Measurements from ENCODE around the gene SLC6A6. TPM values are rescaled to one million over a fixed set of nuclear protein-coding genes. Genes with fewer than 3 reads are reported as not detected.

Gene SLC6A6
- polyA plus RNA-seq, 1 of the 3 experiments (the other 2 are of a cell fraction) = 19.1 TPM

DNA sequence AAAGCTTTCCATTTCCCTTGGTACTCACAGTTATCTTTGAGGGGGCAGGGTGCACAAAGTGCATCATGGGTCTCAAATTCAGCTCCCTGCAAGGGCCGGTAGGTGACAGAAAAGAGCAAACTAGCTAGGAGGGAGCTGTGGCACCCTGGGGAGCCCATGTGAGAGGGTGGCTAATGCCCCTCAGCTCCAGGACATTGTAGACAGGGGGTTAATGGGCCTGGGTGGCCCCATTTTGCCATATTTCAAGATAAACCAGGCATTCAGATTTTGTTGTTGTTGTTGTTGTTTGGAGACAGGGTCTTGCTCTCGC lies 3.7 kb upstream of the SLC6A6 start:
- POLR2A ChIA-PET = no interaction called here
- H3K9me2 ChIP-seq = no peaks in the 10 kb centered on the region
- 56% methylated on average over 1 of the region's 2 CpGs for WGBS (ENCODE audit: low lambda C conversion rate)

More for the DNA sequence above, 3.7 kb upstream of the SLC6A6 start:
- Histone ChIP-seq H3K27ac (ENCODE audit: low read depth in 2 of 2, low read length in 1 of 2) (no peak overlapping the region), H3K79me2 (ENCODE audit: insufficient read depth) (peaks cover 11% of the 10 kb centered on the region), H3K36me3 (replicated peaks in 1 of 2; ENCODE audit: control insufficient read depth in 1 of 2, insufficient read depth in 2 of 2, low read length in 1 of 2) (no peaks in the 10 kb centered on the region), H3K4me1 (ENCODE audit: control insufficient read depth in 1 of 2, insufficient read depth in 2 of 2, low read depth in 1 of 2, low read length in 1 of 2) (peaks cover 0 to 19% of the 10 kb centered on the region in 2 experiments; a peak in 1 of 4 replicates), H3K9me3 (no peaks in the 10 kb centered on the region), H3K4me3 (ENCODE audit: low read depth in 2 of 2, low read length in 1 of 2) (no peak overlapping the region), H3F3A (replicated peaks; ENCODE audit: insufficient read depth) (peaks cover 15% of the 10 kb centered on the region), H3K4me2 (no peak overlapping the region), H3K27me3 (ENCODE audit: insufficient read depth) (no peaks in the 10 kb centered on the region), H4K20me1 (ENCODE audit: insufficient read depth) (no peaks in the 10 kb centered on the region), H2AFZ (ENCODE audit: low read depth) (no peak overlapping the region), H3K9ac (no peak overlapping the region)
- TF ChIP-seq NRF1 (IDR thresholded peaks at IDR 0.05; ENCODE audit: low read depth, low read length) (no peak), GATA2 (CRISPR knock-in tag; IDR thresholded peaks at IDR 0.05) (no peak), TCF12 (IDR thresholded peaks at IDR 0.05) (no peak), USF1 (IDR thresholded peaks at IDR 0.05; ENCODE audit: borderline replicate concordance, low read depth) (no peak), SIN3A (IDR thresholded peaks at IDR 0.05; ENCODE audit: borderline replicate concordance, low read depth, low read length) (no peak), REST (IDR thresholded peaks at IDR 0.05; ENCODE audit: low read depth, low read length) (no peak), MEF2A (IDR thresholded peaks at IDR 0.05; ENCODE audit: borderline replicate concordance, low read depth) (no peak), YY1 (IDR thresholded peaks at IDR 0.05; ENCODE audit: low read depth) (no peak), EP300 (IDR thresholded peaks at IDR 0.05; ENCODE audit: borderline replicate concordance in 1 of 2, low read depth in 1 of 2, low read length in 1 of 2) (no peak), RCOR1 (IDR thresholded peaks at IDR 0.05; ENCODE audit: low read length) (no peak), CHD2 (IDR thresholded peaks at IDR 0.05; ENCODE audit: low read length, partially characterized antibody) (no peak), RAD21 (IDR thresholded peaks at IDR 0.05; ENCODE audit: low read length) (no peak), USF2 (IDR thresholded peaks at IDR 0.05; ENCODE audit: borderline replicate concordance, low read depth, low read length) (no peak), MXI1 (IDR thresholded peaks at IDR 0.05; ENCODE audit: low read depth, low read length) (no peak)
- TF ChIP-seq, protein P1, sequence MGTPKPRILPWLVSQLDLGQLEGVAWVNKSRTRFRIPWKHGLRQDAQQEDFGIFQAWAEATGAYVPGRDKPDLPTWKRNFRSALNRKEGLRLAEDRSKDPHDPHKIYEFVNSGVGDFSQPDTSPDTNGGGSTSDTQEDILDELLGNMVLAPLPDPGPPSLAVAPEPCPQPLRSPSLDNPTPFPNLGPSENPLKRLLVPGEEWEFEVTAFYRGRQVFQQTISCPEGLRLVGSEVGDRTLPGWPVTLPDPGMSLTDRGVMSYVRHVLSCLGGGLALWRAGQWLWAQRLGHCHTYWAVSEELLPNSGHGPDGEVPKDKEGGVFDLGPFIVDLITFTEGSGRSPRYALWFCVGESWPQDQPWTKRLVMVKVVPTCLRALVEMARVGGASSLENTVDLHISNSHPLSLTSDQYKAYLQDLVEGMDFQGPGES (IDR thresholded peaks at IDR 0.05; ENCODE audit: low read depth, low read length) = no peak
- TF ChIP-seq, protein P2, sequence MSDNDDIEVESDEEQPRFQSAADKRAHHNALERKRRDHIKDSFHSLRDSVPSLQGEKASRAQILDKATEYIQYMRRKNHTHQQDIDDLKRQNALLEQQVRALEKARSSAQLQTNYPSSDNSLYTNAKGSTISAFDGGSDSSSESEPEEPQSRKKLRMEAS (IDR thresholded peaks at IDR 0.05; ENCODE audit: low read depth) = no peak
- DNase-seq = no peak
- CTCF ChIA-PET = no interaction called here

Data from SK-N-SH (cell line).